ENCODE data around the gene CEP57. TPM values are rescaled to one million over a fixed set of nuclear protein-coding genes. Genes with fewer than 3 reads are reported as not detected.

The CEP57 gene
- total and polyA plus RNA-seq, 2 of the 13 experiments (the other 11 are each of a cell fraction or from before 2014, with no cell fraction given): 34.3 to 59.4 TPM

DNA sequence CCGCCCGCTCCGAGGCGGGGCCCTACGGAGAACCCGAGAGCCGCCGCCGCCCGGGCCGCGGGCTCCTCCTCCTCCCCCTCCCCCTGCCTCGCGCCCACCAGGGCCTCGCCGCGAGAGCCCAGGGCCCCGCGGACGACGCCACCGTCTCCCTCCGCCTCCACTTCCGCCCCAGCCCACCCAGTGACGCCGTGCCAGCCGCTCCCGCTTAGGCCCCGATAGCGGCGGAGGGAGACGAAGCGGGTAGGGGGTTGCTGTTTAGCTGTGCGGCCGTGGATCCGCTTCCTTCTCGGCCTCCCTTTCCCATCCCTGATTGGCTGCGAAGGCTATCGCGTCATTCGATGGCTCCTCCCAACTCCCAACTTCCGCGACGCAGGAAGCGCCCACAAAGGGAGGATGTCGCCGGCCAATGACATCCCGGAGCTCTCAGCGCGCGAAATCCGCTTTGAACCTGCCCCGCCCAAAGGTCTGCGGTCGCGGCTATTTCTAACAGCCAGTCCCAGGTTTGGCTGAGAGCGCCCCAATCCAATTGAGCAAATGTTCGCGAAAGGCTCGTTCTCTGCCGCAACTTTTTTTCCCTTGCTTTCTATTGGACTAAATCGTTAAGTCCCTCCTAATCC is 684 bp upstream of the CEP57 start, which contains the start of gene FAM76B (continued):
- TF ChIP-seq NFE2 (CRISPR knock-in tag; IDR thresholded peaks at IDR 0.05) (no peak), THAP9 (CRISPR knock-in tag; IDR thresholded peaks at IDR 0.05; ENCODE audit: borderline replicate concordance) (peak; percentile 46; the same call in 1 of the 2 replicates), IRF1 (CRISPR knock-in tag; IDR thresholded peaks at IDR 0.05; ENCODE audit: low read depth) (no peak), NAIF1 (CRISPR knock-in tag; IDR thresholded peaks at IDR 0.05; ENCODE audit: borderline replicate concordance) (no peak; the same call in 1 of the 2 replicates), ZNF224 (CRISPR knock-in tag; IDR thresholded peaks at IDR 0.05) (no peak), E2F2 (CRISPR knock-in tag; IDR thresholded peaks at IDR 0.05; ENCODE audit: borderline replicate concordance) (peak; percentile 76; the same call in 1 of the 2 replicates), ZNF124 (CRISPR knock-in tag; IDR thresholded peaks at IDR 0.05) (peak; percentile 41; the same call in 1 of the 2 replicates), KLF13 (CRISPR knock-in tag; IDR thresholded peaks at IDR 0.05) (peak; percentile 29; the same call in 1 of the 2 replicates), ZNF646 (CRISPR knock-in tag; IDR thresholded peaks at IDR 0.05) (no peak), PHF21A (CRISPR knock-in tag; IDR thresholded peaks at IDR 0.05) (peak; percentile 95), ZNF3 (CRISPR knock-in tag; IDR thresholded peaks at IDR 0.05) (no peak)
- TF ChIP-seq, protein P1, sequence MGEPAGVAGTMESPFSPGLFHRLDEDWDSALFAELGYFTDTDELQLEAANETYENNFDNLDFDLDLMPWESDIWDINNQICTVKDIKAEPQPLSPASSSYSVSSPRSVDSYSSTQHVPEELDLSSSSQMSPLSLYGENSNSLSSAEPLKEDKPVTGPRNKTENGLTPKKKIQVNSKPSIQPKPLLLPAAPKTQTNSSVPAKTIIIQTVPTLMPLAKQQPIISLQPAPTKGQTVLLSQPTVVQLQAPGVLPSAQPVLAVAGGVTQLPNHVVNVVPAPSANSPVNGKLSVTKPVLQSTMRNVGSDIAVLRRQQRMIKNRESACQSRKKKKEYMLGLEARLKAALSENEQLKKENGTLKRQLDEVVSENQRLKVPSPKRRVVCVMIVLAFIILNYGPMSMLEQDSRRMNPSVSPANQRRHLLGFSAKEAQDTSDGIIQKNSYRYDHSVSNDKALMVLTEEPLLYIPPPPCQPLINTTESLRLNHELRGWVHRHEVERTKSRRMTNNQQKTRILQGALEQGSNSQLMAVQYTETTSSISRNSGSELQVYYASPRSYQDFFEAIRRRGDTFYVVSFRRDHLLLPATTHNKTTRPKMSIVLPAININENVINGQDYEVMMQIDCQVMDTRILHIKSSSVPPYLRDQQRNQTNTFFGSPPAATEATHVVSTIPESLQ (CRISPR knock-in tag; conservative IDR thresholded peaks at IDR 0.05): 0 out of 2 replicates have a peak, but pooled peaks have one; percentile 61
- TF ChIP-seq, protein P2, sequence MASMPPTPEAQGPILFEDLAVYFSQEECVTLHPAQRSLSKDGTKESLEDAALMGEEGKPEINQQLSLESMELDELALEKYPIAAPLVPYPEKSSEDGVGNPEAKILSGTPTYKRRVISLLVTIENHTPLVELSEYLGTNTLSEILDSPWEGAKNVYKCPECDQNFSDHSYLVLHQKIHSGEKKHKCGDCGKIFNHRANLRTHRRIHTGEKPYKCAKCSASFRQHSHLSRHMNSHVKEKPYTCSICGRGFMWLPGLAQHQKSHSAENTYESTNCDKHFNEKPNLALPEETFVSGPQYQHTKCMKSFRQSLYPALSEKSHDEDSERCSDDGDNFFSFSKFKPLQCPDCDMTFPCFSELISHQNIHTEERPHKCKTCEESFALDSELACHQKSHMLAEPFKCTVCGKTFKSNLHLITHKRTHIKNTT (CRISPR knock-in tag; IDR thresholded peaks at IDR 0.05): no peak
